Upper lobe of left lung (tissue), 4 donors: ENCODE data around the gene C1orf185.

Experiments
- POLR2AphosphoS5 ChIP-seq, 2 donors: sonication (generic); formaldehyde crosslinking; IDR thresholded peaks; one replicate each; pipeline ENCODE4 v1.5.1; 2017; ENCODE audit warnings: antibody characterized with exemption in 2 of 2
- TF ChIP-seq, protein P1 (sequence below), 6 experiments: fragments of 450-650 bp in 4 of 6; fragments of 200-600 bp in 2 of 6; sonication (generic) in 2 of 6; IDR thresholded peaks; one replicate each; pipeline ENCODE4 v1.5.1; 2016 to 2019; ENCODE audit warnings: antibody characterized with exemption in 6 of 6

DNA sequence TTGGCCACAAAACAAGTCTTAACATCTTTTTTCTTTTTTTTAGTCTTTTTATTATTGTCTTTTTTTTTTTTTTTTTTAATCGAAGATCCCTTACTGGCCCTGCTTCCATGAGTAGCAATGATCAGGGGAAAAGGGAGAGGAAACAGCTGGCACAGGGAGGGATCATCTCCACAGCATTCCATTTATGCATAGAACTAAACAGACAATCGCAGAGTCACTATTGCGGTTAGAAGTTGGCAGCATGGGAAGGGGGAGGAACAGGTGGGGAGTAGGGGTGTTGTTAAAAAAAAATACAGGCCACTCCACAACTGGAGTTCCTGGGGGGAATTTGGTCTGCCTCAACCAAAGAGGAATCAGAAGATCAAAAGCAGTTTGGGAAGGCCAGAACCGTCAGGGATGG, 55.4 kb downstream of the C1orf185 start:
- TF ChIP-seq, protein P1, sequence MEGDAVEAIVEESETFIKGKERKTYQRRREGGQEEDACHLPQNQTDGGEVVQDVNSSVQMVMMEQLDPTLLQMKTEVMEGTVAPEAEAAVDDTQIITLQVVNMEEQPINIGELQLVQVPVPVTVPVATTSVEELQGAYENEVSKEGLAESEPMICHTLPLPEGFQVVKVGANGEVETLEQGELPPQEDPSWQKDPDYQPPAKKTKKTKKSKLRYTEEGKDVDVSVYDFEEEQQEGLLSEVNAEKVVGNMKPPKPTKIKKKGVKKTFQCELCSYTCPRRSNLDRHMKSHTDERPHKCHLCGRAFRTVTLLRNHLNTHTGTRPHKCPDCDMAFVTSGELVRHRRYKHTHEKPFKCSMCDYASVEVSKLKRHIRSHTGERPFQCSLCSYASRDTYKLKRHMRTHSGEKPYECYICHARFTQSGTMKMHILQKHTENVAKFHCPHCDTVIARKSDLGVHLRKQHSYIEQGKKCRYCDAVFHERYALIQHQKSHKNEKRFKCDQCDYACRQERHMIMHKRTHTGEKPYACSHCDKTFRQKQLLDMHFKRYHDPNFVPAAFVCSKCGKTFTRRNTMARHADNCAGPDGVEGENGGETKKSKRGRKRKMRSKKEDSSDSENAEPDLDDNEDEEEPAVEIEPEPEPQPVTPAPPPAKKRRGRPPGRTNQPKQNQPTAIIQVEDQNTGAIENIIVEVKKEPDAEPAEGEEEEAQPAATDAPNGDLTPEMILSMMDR (IDR thresholded peaks at IDR 0.05) = no peak
- TF ChIP-seq POLR2AphosphoS5 (IDR thresholded peaks at IDR 0.05) = no peak
